Measurements from ENCODE around the gene GPR107. TPM values are rescaled to one million over a fixed set of nuclear protein-coding genes. Genes with fewer than 3 reads are reported as not detected.

Gene GPR107
- total and polyA plus RNA-seq, 2 of the 8 experiments (the other 6 are each of a cell fraction or from before 2014, with no cell fraction given) = 19.3 to 30.7 TPM

DNA sequence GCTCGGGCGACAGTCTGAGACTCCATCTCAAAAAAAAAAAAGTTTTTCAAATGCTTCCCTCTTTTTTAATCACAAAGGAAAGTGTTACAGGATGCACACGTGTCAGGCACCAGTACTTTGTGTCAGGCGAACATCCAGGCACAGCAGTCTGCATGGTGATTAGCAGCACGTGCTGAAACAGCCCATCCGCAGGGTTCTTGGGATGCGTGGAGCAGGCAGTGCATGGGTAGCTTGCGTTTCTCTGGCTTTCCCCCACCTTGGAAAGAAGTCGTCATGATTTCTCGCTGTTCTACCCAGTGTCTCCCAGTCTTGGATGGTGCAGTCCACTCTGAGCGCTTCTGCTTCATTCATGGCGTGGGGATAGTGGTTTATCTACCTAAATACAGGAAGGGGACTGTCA, 35.4 kb downstream of the GPR107 start:
- Histone ChIP-seq H2BK120ac (replicated peaks; ENCODE audit: low read depth, low read length) (no peak overlapping the region), H3K36me3 (ENCODE audit: control insufficient read depth in 2 of 4, insufficient read depth in 4 of 4, low read length in 3 of 4) (peaks cover 0 to 29% (median 16%) of the 10 kb centered on the region in 4 experiments; a peak in 7 of 8 replicates)

More for the DNA sequence above, 35.4 kb downstream of the GPR107 start:
- Histone ChIP-seq H3K23me2 (ENCODE audit: low read depth, low read length) (no peaks in the 10 kb centered on the region), H3K18ac (ENCODE audit: extremely low read depth, low read length) (no peak overlapping the region), H4K20me1 (replicated peaks in 1 of 2; ENCODE audit: control insufficient read depth in 1 of 2, insufficient read depth in 2 of 2, low read length in 2 of 2) (no peaks in the 10 kb centered on the region), H2AK5ac (ENCODE audit: low read depth, low read length) (no peak overlapping the region), H2BK12ac (ENCODE audit: low read depth, low read length) (no peak overlapping the region), H3K9me3 (ENCODE audit: insufficient read depth in 2 of 2, low read depth in 1 of 2, low read length in 1 of 2) (no peaks in the 10 kb centered on the region), H3K79me1 (ENCODE audit: low read depth, low read length) (no peaks in the 10 kb centered on the region), H3K56ac (replicated peaks; ENCODE audit: insufficient read length, low read depth, low read length) (no peak overlapping the region), H3K27ac (ENCODE audit: low read depth, low read length) (no peak overlapping the region), H2BK5ac (ENCODE audit: low read depth, low read length) (no peak overlapping the region), H3K79me2 (ENCODE audit: control insufficient read depth in 1 of 2, insufficient read depth in 2 of 2, low read length in 2 of 2) (no peaks in the 10 kb centered on the region), H3K4me2 (ENCODE audit: insufficient read depth in 1 of 2, low read depth in 2 of 2, low read length in 2 of 2) (no peak overlapping the region), H3K9ac (replicated peaks in 1 of 4; ENCODE audit: extremely low read depth in 1 of 4, low read depth in 3 of 4, low read length in 3 of 4) (no peak overlapping the region), H3K4ac (replicated peaks; ENCODE audit: insufficient read length, low read depth, low read length) (no peak overlapping the region), H4K91ac (replicated peaks; ENCODE audit: insufficient read length, low read length) (no peak overlapping the region), H4K8ac (ENCODE audit: extremely low read depth, insufficient read depth, low read length) (no peak overlapping the region), H3K4me3 (ENCODE audit: extremely low read depth in 1 of 4, insufficient read depth in 2 of 4, low read depth in 3 of 4, low read length in 4 of 4) (no peak overlapping the region), H3K23ac (ENCODE audit: insufficient read length) (no peak overlapping the region), H3K27me3 (replicated peaks in 1 of 4; ENCODE audit: control insufficient read depth in 3 of 4, extremely low read depth in 1 of 4, insufficient read depth in 3 of 4, low read length in 3 of 4) (no peaks in the 10 kb centered on the region), H2AFZ (ENCODE audit: low read length) (no peak overlapping the region), H3K4me1 (replicated peaks in 1 of 4; ENCODE audit: control insufficient read depth in 3 of 4, insufficient read depth in 4 of 4, low read length in 3 of 4) (no peaks in the 10 kb centered on the region), H2BK15ac (ENCODE audit: low read length) (no peak overlapping the region), H2BK20ac (ENCODE audit: low read length) (no peak overlapping the region), H3K14ac (ENCODE audit: insufficient read length) (no peak overlapping the region), H4K5ac (ENCODE audit: insufficient read length, low read depth, low read length) (no peak overlapping the region)
- ChIA-PET POLR2A (ENCODE audit: partially characterized antibody) (interaction anchor here (0.7 kb wide), 1 partner anchor 253 kb away, joined by 4 read pairs; no protein-coding TSS in a partner anchor), CTCF (ENCODE audit: partially characterized antibody) (interaction anchor here (0.6 to 0.9 kb wide), 3 partner anchors 10 to 1546 kb away, joined by 3 to 5 read pairs (median 3); no protein-coding TSS in a partner anchor)
- WGBS, 2 experiments (ENCODE audit: extremely low coverage in 1 of 2, insufficient coverage in 1 of 2, insufficient read length in 1 of 2, insufficient replicate concordance in 2 of 2, low coverage in 1 of 2, low lambda C conversion rate in 2 of 2, missing lambda C conversion rate in 1 of 2) = 92% methylated on average over 11 of the region's 12 CpGs; no CpG with 5 or more reads in 1 of the 2 experiments
- DNase-seq (ENCODE audit: low read depth in 1 of 2, low spot score in 2 of 2) = no peak
- no peak for FAIRE-seq
- no peak for TF ChIP-seq JUN (IDR thresholded peaks at IDR 0.05; ENCODE audit: low read depth, low read length)
- no peak for TF ChIP-seq SIX5 (IDR thresholded peaks at IDR 0.05; ENCODE audit: low read depth, low read length)
